Measurements from ENCODE around the gene CTNNA3.

DNA sequence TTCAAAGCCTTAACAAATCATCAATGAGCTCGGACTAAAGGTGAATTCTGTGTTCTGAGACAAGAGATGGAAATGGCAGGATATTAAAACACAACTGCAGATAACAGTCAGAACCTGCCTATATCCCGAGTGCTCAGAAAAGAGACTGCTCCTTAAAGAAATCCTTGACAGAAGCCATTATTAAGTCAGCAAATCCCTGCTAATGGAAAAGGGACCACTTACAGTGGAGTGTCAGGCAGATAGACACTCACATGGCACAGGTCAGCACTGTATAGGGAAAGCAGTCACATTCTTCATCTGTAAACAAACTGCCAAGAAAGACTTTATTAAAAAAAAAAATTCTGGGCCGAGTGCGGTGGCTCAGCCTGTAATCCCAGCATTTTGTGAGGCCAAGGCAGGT, 917.6 kb downstream of the CTNNA3 start:
- TF ChIP-seq, protein P1, sequence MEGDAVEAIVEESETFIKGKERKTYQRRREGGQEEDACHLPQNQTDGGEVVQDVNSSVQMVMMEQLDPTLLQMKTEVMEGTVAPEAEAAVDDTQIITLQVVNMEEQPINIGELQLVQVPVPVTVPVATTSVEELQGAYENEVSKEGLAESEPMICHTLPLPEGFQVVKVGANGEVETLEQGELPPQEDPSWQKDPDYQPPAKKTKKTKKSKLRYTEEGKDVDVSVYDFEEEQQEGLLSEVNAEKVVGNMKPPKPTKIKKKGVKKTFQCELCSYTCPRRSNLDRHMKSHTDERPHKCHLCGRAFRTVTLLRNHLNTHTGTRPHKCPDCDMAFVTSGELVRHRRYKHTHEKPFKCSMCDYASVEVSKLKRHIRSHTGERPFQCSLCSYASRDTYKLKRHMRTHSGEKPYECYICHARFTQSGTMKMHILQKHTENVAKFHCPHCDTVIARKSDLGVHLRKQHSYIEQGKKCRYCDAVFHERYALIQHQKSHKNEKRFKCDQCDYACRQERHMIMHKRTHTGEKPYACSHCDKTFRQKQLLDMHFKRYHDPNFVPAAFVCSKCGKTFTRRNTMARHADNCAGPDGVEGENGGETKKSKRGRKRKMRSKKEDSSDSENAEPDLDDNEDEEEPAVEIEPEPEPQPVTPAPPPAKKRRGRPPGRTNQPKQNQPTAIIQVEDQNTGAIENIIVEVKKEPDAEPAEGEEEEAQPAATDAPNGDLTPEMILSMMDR (conservative IDR thresholded peaks at IDR 0.05 in 1 of 2, IDR thresholded peaks at IDR 0.05 in 1 of 2; ENCODE audit: extremely low read depth in 1 of 2, insufficient read depth in 1 of 2, low read depth in 1 of 2, low read length in 2 of 2): no peak
- no peak for TF ChIP-seq EZH2 (IDR thresholded peaks at IDR 0.05; ENCODE audit: borderline replicate concordance, low read length)

Measured in mammary epithelial cell (primary cell).